ENCODE data around the gene SOCS3.
A peak's percentile ranks its signal among the peaks of the same experiment; 100 is the strongest.

SOCS3 gene

GRCh38 chr17:78364436-78365281 lies 4.8 kb upstream of the SOCS3 start:
- Histone ChIP-seq H3K36me3 (ENCODE audit: insufficient read depth, low read length) (no peaks in the 10 kb centered on the region), H3K4me3 (ENCODE audit: low read depth in 1 of 2, low read length in 2 of 2) (no peak overlapping the region), H3K27ac (ENCODE audit: low read depth, low read length) (no peak overlapping the region), H3K9me3 (ENCODE audit: low read length) (no peaks in the 10 kb centered on the region), H3K27me3 (ENCODE audit: control insufficient read depth in 1 of 2, insufficient read depth in 2 of 2, low read length in 2 of 2) (peaks cover 0 to 6% of the 10 kb centered on the region in 2 donors), H3K9ac (ENCODE audit: low read length) (no peak overlapping the region), H3K4me1 (ENCODE audit: insufficient read depth, low read length) (no peaks in the 10 kb centered on the region)

GRCh38 chr17:78362671-78363070 lies 2.8 kb upstream of the SOCS3 start:
- Histone ChIP-seq H3K27me3 (ENCODE audit: control insufficient read depth in 1 of 2, insufficient read depth in 2 of 2, low read length in 2 of 2) (peaks cover 0 to 6% of the 10 kb centered on the region in 2 donors), H3K9me3 (ENCODE audit: low read length) (no peaks in the 10 kb centered on the region), H3K4me1 (ENCODE audit: insufficient read depth, low read length) (peaks cover 7% of the 10 kb centered on the region), H3K36me3 (ENCODE audit: insufficient read depth, low read length) (peaks cover 11% of the 10 kb centered on the region), H3K27ac (ENCODE audit: low read depth, low read length) (no peak overlapping the region), H3K9ac (ENCODE audit: low read length) (no peak overlapping the region), H3K4me3 (ENCODE audit: low read depth in 1 of 2, low read length in 2 of 2) (no peak overlapping the region)

- peaks cover 0 to 6% of the 10 kb centered on the region in 2 donors for H3K27me3 ChIP-seq (ENCODE audit: control insufficient read depth in 1 of 2, insufficient read depth in 2 of 2, low read length in 2 of 2)
- no peaks in the 10 kb centered on the region for H3K9me3 ChIP-seq (ENCODE audit: low read length)
- H3K4me1 ChIP-seq (ENCODE audit: insufficient read depth, low read length) = peaks cover 11% of the 10 kb centered on the region
- no peak overlapping the region for H3K4me3 ChIP-seq (ENCODE audit: low read depth in 1 of 2, low read length in 2 of 2)
- H3K9ac ChIP-seq (ENCODE audit: low read length) = no peak overlapping the region
- no peak overlapping the region for H3K27ac ChIP-seq (ENCODE audit: low read depth, low read length)
- H3K36me3 ChIP-seq (ENCODE audit: insufficient read depth, low read length) = peaks cover 15% of the 10 kb centered on the region
Observed at GRCh38 chr17:78362232-78362631, 2.4 kb upstream of the SOCS3 start.

GRCh38 chr17:78361225-78361701 lies 1.4 kb upstream of the SOCS3 start:
- Histone ChIP-seq H3K4me1 (ENCODE audit: insufficient read depth, low read length) (peaks cover 16% of the 10 kb centered on the region), H3K9me3 (ENCODE audit: low read length) (no peaks in the 10 kb centered on the region), H3K27ac (ENCODE audit: low read depth, low read length) (peak overlapping the region; percentile 87), H3K36me3 (ENCODE audit: insufficient read depth, low read length) (peaks cover 15% of the 10 kb centered on the region), H3K9ac (ENCODE audit: low read length) (peak overlapping the region; percentile 33), H3K4me3 (ENCODE audit: low read depth in 1 of 2, low read length in 2 of 2) (no peak overlapping the region), H3K27me3 (ENCODE audit: control insufficient read depth in 1 of 2, insufficient read depth in 2 of 2, low read length in 2 of 2) (peaks cover 0 to 6% of the 10 kb centered on the region in 2 donors)

DNA sequence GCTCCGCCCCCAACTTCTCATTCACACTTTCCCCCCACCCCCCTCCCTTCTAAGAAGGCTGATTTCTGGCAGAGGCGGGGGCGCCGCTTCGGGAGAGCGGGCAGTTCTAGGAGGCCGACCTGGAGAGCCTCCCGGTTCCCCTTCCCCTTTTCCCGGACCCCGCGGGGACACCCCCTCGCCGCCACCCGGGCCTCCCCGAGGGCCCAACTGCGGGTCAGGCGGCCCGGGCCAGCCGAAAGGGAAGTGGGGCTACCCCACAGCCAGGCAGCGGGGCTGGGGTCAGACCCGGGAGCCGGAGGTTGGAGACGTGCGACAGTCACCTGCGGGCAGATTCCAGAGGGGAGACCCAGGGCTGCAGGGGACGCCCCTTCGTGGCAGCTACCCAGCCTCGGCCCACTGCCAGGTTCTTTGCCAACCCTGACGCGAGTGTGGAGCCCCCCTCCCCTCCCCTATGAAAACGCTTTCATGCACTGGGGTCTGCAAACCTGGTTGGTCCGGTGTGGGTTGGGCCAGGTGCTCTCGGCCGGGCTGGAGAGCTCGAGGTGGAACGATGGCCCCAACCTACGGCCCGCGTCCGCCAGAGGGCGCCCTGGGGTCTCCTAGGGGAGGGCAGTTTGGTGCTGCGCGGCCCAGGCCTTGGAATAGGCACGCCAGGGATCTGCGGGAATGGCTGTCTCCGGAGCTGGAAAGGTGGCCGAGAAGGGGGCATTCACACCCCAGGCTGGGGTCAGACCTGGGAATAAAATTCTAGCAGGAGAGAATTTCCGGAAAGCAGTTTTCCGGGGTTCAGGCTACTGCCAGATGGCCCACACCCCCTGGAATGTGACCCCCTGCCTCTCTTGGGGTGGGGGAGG lies 721 bp upstream of the SOCS3 start:
- peaks cover 22% of the 10 kb centered on the region for H3K4me1 ChIP-seq (ENCODE audit: insufficient read depth, low read length)
- H3K27me3 ChIP-seq (ENCODE audit: control insufficient read depth in 1 of 2, insufficient read depth in 2 of 2, low read length in 2 of 2) = peaks cover 0 to 2% of the 10 kb centered on the region in 2 donors

GRCh38 chr17:78359321-78359996 lies 418 bp downstream of the SOCS3 start:
- peak overlapping the region; percentile 53 for H3K9ac ChIP-seq (ENCODE audit: low read length)
- H3K36me3 ChIP-seq (ENCODE audit: insufficient read depth, low read length) = peaks cover 15% of the 10 kb centered on the region
- peaks cover 22% of the 10 kb centered on the region for H3K4me1 ChIP-seq (ENCODE audit: insufficient read depth, low read length)
- peak overlapping the region; percentile 87 for H3K27ac ChIP-seq (ENCODE audit: low read depth, low read length)
- no peaks in the 10 kb centered on the region for H3K27me3 ChIP-seq (ENCODE audit: control insufficient read depth in 1 of 2, insufficient read depth in 2 of 2, low read length in 2 of 2)
- peak overlapping the region; percentile 73 to 86 for H3K4me3 ChIP-seq (ENCODE audit: low read depth in 1 of 2, low read length in 2 of 2)
- no peaks in the 10 kb centered on the region for H3K9me3 ChIP-seq (ENCODE audit: low read length)

More for the DNA sequence above, 721 bp upstream of the SOCS3 start:
- Histone ChIP-seq H3K36me3 (ENCODE audit: insufficient read depth, low read length) (peaks cover 15% of the 10 kb centered on the region), H3K27ac (ENCODE audit: low read depth, low read length) (peak overlapping the region; percentile 87), H3K9me3 (ENCODE audit: low read length) (no peaks in the 10 kb centered on the region), H3K4me3 (ENCODE audit: low read depth in 1 of 2, low read length in 2 of 2) (peak overlapping the region; percentile 52 to 58), H3K9ac (ENCODE audit: low read length) (peak overlapping the region; percentile 33)

GRCh38 chr17:78358538-78359320 lies 1.1 kb downstream of the SOCS3 start:
- H3K4me1 ChIP-seq (ENCODE audit: insufficient read depth, low read length) = peaks cover 28% of the 10 kb centered on the region

GRCh38 chr17:78357672-78358537 lies 2.0 kb downstream of the SOCS3 start:
- peak overlapping the region; percentile 87 for H3K27ac ChIP-seq (ENCODE audit: low read depth, low read length)
- peaks cover 15% of the 10 kb centered on the region for H3K36me3 ChIP-seq (ENCODE audit: insufficient read depth, low read length)
- H3K27me3 ChIP-seq (ENCODE audit: control insufficient read depth in 1 of 2, insufficient read depth in 2 of 2, low read length in 2 of 2) = no peaks in the 10 kb centered on the region
- peak overlapping the region; percentile 30 for H3K9ac ChIP-seq (ENCODE audit: low read length)
- peak overlapping the region; percentile 73 to 86 for H3K4me3 ChIP-seq (ENCODE audit: low read depth in 1 of 2, low read length in 2 of 2)
- no peaks in the 10 kb centered on the region for H3K9me3 ChIP-seq (ENCODE audit: low read length)
- peaks cover 34% of the 10 kb centered on the region for H3K4me1 ChIP-seq (ENCODE audit: insufficient read depth, low read length)

More at GRCh38 chr17:78358538-78359320, 1.1 kb downstream of the SOCS3 start:
- Histone ChIP-seq H3K4me3 (ENCODE audit: low read depth in 1 of 2, low read length in 2 of 2) (peak overlapping the region; percentile 73 to 86), H3K9me3 (ENCODE audit: low read length) (no peaks in the 10 kb centered on the region), H3K27me3 (ENCODE audit: control insufficient read depth in 1 of 2, insufficient read depth in 2 of 2, low read length in 2 of 2) (no peaks in the 10 kb centered on the region), H3K36me3 (ENCODE audit: insufficient read depth, low read length) (peaks cover 15% of the 10 kb centered on the region), H3K27ac (ENCODE audit: low read depth, low read length) (peak overlapping the region; percentile 87), H3K9ac (ENCODE audit: low read length) (peak overlapping the region; percentile 30)

DNA sequence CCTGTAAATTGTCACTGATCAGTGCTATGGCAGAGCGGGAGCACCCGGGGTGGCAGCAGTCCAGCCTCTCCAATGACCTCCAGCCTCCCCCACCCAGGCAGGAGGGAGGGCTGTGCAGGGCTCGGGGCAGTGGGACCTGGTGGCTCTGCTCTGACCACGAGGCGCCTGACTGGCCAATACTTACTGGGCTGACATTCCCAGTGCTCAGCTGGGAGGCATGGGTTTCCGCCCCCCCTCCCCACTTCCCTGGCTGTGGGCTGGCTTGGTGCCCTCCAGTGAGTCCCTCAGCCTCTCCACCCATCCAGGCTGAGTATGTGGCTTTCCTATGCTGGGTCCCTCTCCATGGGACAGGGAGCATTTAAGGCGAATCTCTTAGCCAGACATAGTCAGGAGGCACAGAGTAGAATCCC lies 2.7 kb downstream of the SOCS3 start:
- peaks cover 15% of the 10 kb centered on the region for H3K36me3 ChIP-seq (ENCODE audit: insufficient read depth, low read length)
- H3K9me3 ChIP-seq (ENCODE audit: low read length) = no peaks in the 10 kb centered on the region
- H3K4me3 ChIP-seq (ENCODE audit: low read depth in 1 of 2, low read length in 2 of 2) = peak overlapping the region; percentile 73 to 86
- H3K4me1 ChIP-seq (ENCODE audit: insufficient read depth, low read length) = peaks cover 39% of the 10 kb centered on the region
- H3K9ac ChIP-seq (ENCODE audit: low read length) = peak overlapping the region; percentile 30
- peak overlapping the region; percentile 70 for H3K27ac ChIP-seq (ENCODE audit: low read depth, low read length)
- no peaks in the 10 kb centered on the region for H3K27me3 ChIP-seq (ENCODE audit: control insufficient read depth in 1 of 2, insufficient read depth in 2 of 2, low read length in 2 of 2)
